GM21367 (cell line): Measurements from ENCODE around the gene ISM1.

Experiments
- ATAC-seq: cut with Tn5 transposase; IDR thresholded peaks from one replicate; pipeline ENCODE4 v1.9.1; 2021; ENCODE audit not compliant: unreplicated experiment

Gene ISM1

DNA sequence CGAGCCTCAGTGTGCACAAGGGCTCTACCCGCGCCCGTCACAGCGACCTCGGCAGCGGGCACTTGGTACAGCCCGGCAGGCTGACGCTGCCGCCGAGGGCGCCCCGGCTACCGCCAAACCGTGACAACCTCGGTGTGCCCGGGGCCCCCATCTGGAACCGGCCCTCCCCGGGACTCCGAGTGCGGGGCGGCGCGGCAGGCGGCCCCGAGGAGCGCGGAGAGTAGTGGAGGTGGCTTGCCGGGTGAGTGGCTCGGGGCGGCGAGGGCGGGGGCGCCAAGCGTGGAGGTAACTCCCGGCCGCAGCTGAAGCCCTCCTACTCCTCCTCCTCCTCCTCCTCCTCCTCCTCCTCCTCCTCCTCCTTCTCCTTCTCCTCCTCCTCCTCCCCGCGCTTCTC, at the start of gene ISM1:
Gene ISM1, plus strand, starts transcription at position 371 of the 394 bp plus-strand sequence. CDS start 503 bp downstream, outside the sequence.
- ATAC-seq = no peak

DNA sequence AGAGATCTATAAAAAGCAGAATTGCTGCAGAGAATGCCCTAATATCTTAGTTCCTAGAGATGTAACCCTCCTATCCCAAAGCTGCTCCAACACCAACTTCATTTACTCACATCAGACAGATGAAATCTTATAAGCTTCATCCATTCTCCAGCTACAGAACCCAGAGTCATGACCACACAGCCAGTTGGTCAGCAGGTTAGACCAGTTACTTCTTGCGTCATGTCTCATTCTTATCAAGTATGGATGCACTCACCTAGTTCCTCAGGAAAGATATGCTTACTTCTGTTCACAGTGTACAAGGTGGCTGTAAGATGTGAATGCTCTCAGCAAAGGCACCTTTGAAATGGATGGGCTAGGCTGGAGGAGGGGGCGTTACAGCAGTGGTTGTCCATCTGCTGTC, 47.9 kb upstream of the ISM1 start:
- ATAC-seq = no peak

DNA sequence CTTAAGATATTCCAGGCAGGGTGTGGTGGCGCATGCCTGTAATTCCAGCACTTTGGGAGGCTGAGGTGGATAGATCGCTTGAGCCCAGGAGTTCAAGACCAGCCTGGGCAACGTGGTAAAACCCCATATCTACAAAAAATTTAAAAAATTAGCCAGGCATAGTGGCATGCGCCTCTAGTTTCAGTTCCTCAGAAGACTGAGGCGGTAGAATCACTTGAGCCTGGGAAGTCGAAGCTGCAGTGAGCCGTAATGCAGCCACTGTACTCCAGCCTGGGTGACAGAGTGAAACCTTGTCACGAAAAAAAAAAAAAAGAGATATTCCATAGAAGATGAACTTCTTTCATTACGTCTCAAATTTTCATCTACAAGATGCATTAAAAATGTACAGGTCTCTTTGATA, 46.7 kb upstream of the ISM1 start:
- peak; percentile 73 for ATAC-seq

DNA sequence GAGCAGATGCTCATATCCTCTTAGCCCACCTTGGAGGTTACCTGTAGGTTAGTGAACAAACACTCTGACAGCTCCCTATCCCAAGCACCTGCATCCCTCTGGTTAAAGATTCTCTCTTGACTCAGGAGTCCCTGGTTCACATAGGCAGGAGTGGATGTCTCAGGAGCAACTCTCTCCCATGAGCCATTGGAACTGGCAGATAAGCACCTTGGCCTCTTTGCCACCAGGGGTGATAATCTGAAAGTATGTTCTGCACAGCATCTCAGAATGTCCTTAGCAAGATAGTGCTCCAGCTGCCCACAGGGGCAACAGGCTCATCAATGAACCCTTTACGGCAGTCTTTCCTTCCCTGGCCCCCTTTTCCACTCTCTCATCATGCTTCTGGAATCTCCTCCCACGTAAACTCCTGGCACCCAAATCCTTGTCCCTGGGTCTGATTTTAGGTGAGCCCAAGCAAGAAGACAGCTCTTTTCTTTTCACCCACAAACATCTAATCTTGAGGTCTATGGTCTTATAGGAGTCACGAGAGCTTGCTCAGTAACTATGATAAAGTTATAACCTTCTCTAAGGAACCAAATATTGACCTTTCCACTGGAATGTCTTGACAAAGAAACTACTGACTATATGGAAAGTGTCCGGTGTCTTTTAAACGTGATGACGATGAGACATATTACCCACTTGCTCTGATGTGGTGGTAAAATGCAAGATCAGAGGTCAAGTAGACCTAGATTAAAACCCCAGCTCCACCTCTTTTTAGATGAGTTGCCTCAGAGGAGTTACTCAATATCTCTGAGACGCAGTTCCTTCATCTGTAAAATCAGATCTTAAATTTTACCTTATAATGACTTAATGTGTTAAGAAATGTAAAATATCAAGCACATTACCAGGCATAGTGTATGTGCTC, 39.8 kb upstream of the ISM1 start:
- ATAC-seq = no peak

DNA sequence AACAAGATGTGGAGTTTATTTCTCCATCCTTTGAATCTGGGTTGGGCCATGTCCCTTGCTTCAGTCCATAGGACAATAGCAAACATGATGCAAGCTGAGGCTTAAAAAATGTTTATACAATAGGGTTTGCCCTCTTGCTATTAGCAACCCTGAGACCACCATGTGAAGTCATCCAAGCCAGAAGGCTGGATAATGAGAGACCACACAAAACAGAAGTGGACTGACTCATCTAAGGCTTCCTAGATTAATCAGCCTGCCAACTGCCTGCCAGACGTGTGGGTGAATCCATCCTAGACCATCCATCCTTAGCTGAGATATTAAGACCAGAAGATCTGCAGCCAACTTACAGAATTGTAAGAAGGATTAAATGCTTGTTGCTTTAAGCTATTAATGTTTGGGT, 38.1 kb upstream of the ISM1 start:
- no peak for ATAC-seq

DNA sequence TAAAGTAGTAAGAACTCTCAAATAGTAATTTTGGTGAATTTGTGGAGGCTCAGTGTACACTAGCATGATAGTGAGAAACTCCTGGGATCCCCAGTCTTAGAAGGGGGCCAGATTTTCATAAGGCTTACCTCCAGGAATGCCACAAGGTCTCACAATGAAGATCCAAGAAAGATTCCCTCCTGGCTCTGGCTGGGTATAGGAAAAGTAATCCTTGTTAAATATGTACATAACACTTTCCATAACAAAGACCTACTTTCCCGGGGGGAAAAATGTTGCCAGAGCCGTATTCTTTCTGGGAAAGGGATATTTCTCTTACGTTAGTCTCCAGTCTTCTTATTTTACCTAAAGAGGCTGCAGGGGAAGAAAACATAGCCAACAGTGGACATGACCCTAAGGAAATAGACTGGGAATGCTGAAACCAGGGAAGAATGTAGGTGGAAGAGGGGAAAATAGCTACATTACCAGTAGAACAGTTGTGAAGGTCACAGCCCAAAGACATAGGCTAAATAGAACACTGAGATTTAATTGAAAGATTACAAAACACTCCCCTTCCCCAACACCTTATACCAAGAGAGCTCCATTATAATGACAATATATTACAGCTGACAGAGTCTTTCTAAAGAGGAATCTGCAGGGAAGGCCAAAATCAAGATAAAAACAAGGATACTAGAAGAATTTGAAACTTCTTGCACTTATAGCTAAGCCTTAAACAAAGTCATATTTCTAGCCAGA, 34.9 kb upstream of the ISM1 start:
- no peak for ATAC-seq

DNA sequence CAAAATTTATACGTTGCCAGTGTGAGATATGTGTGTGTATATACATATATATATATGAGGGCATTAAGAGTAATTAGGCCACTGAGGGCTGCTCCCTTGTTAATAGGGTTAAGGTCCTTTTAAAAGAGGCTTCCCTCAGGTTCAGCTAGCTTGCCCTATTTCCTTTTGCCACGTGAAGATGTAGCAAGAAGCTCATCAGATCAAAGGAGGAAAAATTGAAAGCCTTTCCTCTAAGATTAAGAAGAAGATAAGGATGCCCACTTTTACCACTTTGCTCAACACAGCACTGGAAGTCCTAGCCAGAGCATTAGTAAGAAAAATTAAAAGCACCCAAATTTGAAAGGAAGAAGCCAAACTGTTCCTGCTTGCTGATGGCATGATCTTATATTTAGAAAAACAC, 33.2 kb upstream of the ISM1 start:
- no peak for ATAC-seq

DNA sequence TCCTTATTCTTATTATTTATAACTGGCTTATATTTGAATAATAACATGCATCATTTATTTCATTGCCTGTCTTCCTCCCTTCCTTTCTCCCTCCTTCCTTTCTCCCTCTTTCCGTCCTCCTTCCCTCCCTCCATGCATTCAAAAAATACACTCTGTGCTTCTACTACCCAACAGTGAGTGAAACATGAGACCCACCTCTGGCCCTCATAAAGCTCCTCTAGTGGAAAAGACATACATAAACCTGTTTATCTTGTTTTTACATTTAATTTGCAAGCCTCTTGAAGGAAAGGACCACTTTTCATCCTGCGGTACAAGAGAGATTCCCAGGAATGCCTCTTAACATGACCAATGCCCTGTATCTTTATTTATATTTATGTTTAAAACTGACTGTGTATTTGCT, 21.8 kb upstream of the ISM1 start:
- ATAC-seq = no peak

DNA sequence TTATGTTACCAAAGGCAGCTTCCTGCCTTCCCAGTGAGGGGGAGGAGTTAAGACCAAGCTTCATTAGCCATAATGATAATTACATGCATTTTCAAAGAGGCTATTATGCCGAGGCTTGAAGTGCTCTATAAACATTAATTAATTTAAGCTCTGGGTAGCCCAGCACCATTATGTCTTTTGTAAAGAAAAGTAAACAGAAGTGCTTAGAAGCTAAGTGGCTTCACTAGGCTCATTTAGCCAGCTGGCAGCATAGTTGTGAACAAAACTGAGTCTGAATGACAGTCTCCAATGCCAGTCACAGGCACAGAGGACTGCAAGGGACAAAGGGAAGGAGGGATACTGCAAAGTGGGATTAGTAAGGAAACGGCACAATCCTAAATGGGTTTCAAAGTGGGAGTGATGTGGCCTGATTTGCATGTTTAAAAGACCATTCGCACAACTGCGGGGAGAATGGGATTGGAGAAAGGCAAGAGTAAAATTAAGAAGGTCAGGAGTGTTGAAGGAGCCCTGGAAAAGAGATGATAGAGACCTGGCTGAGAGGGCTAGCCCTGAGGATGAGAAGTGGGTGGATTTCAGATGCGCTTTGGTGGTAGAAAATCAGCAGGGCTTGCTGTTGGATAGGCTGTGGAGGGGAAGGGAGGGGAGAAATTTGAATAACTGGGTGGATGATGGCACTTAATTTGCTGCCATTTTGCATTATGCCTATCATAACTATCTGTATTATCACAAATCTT, 20.1 kb upstream of the ISM1 start:
- ATAC-seq = no peak

DNA sequence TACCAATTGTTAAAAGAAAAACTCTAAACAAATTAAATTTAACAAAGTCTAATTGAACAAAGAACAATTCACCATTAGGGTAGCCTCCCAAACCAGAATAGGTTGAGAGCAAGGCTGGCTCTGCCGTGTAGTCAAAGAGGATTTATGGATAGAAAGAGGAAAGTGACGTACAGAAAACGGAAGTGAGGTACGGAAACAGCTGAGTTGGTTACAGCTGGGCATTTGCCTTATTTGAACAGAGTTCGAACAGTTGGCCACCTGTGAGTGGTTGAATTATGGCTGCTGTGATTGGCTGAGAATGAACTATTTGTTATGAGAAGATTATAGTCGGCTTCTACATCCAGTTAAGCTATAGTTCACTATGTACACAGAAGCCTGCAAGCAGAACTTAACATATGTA, 18.5 kb upstream of the ISM1 start:
- no peak for ATAC-seq

DNA sequence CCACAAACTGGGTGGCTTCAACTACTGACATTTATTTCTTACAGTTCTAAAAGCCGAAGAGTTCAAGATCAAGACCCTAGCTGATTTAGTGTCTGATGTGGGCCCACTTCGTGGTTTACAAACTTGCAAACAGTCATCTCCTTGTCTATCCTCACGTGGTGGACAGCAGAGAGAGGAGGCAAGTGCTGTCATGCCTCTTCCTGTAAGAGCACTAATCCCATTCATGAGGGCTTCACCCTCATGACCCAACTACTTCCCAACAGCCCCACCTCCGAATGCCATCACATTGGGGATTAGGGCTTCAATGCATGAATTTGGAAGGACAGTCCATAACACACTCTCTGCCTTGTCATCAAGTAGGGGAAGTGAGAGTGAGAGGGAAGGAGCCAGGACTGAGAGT, 15.6 kb upstream of the ISM1 start:
- no peak for ATAC-seq

DNA sequence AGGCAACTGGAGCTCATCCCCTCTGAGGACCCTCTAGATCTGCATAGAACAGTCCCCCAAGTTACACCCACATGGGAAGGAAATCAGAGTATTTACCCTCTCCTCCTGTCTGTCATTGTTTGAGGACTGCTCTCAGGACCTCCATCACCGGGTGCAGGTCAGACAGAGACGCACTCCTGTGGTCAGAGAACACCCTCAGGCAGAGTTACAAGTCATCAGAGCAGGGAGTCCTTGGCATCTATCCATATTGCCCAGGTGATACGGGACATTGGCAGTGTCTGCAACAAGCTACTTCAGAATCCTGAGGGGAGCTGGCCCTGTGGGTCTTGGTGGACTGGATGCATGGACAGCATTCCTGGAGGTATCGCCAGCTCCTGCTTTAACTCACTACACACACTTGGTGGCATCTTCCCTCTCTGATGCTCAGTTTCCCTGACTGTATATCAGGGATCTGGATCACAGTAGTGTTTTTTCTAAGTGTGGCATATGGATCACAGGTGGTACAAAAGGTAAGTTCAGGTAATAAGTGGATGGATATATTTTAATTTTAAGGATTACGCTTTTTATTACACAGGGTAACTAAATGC, 15.1 kb upstream of the ISM1 start:
- ATAC-seq = no peak

DNA sequence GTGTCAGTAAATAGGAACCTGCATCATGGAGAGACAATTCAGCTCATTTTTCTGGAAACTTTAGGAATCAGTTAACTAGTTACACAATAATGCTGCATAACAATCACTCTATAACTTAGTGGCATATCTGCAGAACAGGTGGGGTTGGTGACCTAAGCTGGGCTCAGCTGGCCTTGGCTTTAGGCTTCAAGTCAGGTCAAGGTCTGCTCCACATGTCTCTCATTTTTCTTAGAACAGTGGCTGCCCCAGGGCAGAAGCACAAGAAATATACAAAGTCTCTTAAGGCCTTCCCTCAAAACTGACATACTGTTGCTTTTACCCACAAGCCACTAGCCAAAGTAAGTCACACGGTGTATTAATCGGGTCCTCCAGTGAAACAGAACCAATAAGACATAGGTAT, 14.1 kb upstream of the ISM1 start:
- no peak for ATAC-seq

DNA sequence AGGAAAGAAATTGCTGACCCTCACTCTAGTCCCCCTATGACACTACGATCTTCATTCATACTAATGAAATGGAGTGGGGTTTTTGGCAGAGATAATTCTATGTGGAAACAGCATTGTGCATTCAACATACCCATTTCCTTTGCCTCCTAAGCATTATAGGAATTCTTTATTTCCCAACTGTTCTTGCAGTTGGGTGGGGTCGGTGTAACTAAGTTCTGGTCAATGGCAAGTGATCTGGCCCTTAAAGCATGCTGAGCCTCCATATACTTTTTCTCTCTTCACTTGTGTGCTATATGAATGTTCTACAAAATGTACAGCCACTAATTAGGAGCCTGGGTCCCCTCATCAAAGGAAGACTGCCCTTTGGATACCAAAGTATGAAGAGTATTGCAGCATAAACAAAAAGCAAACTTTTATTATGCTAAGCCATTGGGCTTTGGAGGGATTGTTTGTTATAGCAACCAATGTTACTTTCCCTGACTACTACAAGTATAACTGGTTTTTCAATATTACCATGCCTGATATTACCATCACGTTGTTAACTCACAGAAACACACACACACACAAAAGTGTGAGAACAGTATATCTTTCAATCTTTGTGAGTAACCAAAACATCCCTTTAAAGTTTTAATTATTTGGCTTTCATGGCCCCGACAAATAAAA, 9.0 kb upstream of the ISM1 start:
- no peak for ATAC-seq

DNA sequence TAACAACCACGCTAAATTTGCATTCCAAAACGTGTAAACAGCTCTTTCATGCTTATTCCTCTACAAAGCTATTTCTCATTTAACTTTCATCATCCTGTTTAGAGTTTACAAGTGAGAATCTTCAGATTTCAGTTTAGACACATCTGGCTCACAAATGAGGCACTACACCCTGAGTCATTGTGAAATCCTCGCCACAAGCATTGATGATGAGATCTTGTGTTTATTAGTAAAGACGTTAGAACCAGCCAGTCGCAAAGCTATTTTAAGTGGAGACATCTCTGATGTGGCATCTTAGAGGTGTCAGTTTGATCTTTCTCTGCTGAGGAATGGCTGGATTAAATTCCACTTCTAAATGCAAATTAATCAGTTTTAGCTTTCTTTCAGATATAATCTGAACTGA, 8.3 kb upstream of the ISM1 start:
- ATAC-seq = no peak

DNA sequence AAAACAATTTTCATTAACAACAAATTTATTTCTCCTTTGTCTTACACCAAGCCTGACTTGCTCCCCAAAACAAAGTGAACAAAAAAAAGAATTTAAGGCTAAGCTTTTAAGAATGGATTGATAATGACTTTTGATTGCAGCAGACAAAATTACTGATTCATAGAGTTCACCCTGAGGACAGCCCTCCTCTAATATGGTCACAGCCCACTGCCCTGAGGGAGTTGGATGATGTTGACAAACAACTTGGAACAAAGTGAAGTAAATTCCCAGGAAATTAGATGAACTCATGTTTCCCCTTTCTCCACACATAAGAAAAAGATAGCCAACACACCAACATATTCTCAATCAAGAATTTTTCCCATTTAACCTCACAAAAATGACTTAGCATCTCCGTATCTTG, 7.7 kb upstream of the ISM1 start:
- no peak for ATAC-seq

DNA sequence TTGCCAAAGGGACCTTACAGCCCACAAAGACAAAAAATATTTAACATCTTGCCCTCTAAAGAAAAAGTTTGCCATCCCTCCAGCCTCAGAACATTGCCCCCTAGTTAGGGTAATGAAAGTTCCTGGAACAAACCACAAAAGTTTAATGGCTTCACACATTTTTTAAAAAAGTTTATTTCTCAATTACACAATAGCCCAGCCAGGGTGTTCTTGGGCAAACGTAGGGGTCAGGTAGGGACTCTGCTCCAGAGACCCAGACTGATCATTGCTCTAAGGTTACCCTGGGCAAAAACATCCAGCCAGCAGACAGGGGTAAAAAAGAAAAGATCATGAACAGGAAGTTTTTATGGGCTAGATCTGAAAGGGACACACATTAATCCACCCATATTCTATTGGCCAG, 4.5 kb upstream of the ISM1 start:
- no peak for ATAC-seq

DNA sequence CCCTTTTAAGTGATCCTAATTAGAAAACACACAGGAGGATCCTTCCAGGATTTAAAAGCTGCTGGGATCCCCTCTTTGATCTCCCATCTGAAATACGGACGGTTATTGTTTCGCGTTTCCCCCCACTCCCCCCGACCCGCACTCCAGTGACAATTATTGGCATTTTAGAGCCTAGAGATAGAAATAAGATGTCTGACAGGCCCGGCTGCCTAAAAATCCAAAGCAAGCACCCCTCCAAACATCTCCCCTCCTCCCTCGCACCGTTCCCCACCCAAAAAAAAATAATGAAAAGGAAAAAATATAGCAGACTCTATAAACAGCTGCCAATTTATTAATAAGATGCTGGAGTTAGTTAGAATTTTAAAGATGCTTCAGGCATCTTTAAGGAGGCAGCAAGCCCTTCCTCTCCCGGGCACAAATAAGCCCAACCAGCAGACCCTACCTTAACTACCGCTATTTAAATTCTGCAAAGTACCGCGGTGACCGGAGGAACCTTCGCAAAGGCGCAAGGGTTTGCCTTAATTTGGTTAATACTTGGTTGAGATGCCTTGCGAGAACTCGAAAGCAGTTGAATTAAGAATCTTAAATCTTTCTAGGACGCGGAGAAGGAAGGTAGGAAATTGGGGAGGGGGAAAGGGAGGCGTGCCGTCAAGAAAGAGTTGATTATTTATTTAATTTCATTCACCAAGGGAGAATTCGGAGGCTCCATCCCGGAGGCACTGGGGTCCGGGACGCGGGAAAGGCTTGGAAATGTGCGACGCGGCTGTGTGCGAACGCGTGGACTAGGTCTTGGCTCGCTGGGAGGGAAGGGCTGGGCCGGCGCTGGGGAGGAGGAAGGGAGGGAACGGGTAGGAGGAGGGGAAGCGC, 1.5 kb upstream of the ISM1 start:
- ATAC-seq = no peak

DNA sequence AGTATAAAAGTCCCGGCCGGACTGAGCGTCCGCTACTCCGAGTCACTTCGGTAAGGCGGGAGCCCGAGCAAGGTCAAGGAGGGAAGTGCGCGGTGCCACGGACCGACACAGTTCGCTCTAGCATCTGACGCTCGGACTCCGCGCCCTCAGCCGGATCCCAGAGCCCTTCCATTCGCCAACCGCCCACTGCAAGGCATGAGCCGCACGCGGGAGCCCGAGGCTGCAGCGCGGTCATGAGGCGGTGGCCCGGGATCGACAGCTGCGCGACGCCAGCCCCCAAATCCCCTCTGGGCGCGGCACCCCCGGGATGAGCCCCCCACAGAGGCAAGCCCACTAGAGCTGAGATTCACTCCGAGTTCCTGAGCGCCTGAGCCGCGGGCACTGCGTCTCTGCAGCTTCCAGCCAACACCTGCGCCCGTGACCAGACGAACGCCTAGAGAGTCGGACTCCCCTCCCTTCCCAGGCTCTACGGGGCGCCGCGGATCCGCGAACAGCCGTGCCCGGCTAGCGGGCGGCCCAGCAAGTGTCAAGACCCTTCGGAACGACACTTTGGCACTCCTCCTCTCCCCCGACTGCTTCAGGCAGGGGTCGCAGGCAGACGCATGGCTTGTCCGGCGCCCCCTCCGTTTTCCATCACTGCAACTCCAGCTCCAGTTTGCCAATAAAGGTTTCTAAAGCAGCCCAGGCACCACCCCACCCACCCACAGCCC, 725 bp upstream of the ISM1 start:
- ATAC-seq = no peak
